ENCODE results near the gene MAGI2. TPM values are rescaled to one million over a fixed set of nuclear protein-coding genes. Genes with fewer than 3 reads are reported as not detected.
"Not testable (repeated sequence)": the region's sequence is repeated elsewhere in the genome, so short reads cannot be mapped to it uniquely, and the experiment has no call there.

Gene MAGI2
- total RNA-seq, 1 donor from 2014 or later, result 6.9 TPM

DNA sequence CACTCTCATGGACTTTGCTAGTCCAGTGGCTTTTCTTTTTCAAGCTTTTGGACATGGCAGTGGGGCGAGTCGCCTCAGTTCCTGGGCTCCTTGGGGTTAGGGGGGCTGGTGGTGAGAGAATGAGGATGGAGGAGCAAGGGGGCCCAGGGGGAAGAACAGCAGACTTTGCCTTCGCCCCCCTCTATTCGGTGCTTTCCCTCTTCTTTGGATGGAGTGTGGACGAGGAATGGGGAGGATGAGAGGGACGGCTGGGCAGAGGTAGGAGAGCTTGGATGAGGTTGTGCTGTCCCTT, 255 bp downstream of the MAGI2 start:
- H3K9me3 ChIP-seq, result no peaks in the 10 kb centered on the region
- H3K27ac ChIP-seq, result peak overlapping the region; percentile 96
- intact Hi-C loops (cut with DNase I), result no loop called here
- H3K4me3 ChIP-seq, result peak overlapping the region; percentile 63 to 92
- no peaks in the 10 kb centered on the region for H3K36me3 ChIP-seq
- no peak for DNase-seq (ENCODE audit: extremely low spot score in 2 of 2)
- no peaks in the 10 kb centered on the region for H3K27me3 ChIP-seq
- H3K4me1 ChIP-seq, result peaks cover 36% of the 10 kb centered on the region
- TF ChIP-seq POLR2AphosphoS5 (IDR thresholded peaks at IDR 0.05; ENCODE audit: insufficient read depth in 1 of 2, low read depth in 1 of 2) (no peak), POLR2A (IDR thresholded peaks at IDR 0.05) (no peak)
- TF ChIP-seq, protein P1, sequence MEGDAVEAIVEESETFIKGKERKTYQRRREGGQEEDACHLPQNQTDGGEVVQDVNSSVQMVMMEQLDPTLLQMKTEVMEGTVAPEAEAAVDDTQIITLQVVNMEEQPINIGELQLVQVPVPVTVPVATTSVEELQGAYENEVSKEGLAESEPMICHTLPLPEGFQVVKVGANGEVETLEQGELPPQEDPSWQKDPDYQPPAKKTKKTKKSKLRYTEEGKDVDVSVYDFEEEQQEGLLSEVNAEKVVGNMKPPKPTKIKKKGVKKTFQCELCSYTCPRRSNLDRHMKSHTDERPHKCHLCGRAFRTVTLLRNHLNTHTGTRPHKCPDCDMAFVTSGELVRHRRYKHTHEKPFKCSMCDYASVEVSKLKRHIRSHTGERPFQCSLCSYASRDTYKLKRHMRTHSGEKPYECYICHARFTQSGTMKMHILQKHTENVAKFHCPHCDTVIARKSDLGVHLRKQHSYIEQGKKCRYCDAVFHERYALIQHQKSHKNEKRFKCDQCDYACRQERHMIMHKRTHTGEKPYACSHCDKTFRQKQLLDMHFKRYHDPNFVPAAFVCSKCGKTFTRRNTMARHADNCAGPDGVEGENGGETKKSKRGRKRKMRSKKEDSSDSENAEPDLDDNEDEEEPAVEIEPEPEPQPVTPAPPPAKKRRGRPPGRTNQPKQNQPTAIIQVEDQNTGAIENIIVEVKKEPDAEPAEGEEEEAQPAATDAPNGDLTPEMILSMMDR (IDR thresholded peaks at IDR 0.05), result no peak

DNA sequence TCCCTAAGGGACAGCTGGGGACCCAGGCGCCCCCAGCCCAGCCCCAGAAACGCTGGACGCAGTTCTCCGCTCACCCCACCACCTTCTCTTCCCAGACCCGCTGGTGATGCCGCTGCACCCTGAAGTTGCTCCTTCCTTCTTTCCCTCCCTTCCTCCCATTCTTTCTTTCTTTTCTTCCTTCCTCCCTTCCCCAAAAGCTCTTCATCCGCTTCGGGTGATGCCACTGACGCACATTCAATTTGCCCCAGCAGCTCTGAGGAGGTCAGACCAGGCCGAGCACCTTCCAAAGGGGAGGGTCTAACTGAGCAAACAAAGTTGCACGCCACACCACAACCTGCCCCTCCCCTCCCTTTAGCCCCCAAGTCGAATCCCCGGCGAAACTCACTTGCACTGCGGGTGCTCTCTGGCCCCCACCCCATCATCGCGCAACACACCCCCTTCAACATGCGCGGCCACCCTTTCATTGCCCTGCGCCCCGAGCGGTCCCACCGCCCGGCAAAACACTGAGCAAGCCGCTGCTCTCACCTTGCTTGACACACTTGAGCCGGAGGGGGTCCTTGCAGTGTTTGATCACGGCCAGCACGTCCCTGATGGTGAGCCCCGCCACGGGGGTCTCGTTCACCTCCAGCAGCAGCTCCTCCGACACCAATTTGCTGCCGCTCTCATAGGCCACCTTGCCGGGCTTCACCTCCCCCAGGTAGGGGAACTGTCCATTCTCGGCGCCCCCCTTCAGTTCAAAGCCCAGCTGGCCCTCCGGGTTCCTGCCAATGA, 787 bp downstream of the MAGI2 start:
- Histone ChIP-seq H3K27me3 (no peaks in the 10 kb centered on the region), H3K27ac (peak overlapping the region; percentile 96), H3K9me3 (no peaks in the 10 kb centered on the region), H3K4me1 (peaks cover 36% of the 10 kb centered on the region), H3K36me3 (no peaks in the 10 kb centered on the region), H3K4me3 (peak overlapping the region; percentile 63 to 92)
- TF ChIP-seq POLR2A (IDR thresholded peaks at IDR 0.05), result no peak
- TF ChIP-seq POLR2AphosphoS5 (IDR thresholded peaks at IDR 0.05; ENCODE audit: insufficient read depth in 1 of 2, low read depth in 1 of 2), result peak in 1 of 2 donors; percentile 81
- intact Hi-C loops (cut with DNase I), result no loop called here
- DNase-seq (ENCODE audit: extremely low spot score in 2 of 2), result peak in 1 of 2 donors; percentile 83

DNA sequence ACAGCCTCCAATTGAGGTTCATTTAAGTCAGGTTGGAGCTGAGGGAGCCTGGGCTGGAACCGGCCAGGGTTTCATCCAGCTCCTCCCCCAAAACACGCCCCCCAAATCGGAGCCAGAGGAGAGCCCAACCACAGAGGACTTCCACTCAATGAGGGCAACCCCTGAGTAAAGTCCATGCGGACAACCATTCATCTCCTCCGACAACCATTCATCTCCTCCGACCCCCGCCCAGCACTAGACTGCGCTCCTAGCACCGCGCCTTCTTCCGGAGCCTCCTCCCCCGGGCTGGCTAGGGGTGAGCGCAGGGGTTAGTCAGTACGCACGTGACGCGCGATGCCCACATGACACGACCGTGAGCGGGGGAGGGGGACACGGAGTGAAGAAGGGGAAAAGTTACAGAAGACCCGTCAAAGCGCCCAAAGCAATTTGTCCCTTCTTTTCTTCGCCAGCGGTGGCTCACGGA, 1.4 kb downstream of the MAGI2 start:
- peak overlapping the region; percentile 63 to 92 for H3K4me3 ChIP-seq
- H3K4me1 ChIP-seq, result peaks cover 32% of the 10 kb centered on the region
- DNase-seq (ENCODE audit: extremely low spot score in 2 of 2), result peak in 1 of 2 donors; percentile 93
- TF ChIP-seq, protein P1 (IDR thresholded peaks at IDR 0.05), result no peak
- TF ChIP-seq POLR2AphosphoS5 (IDR thresholded peaks at IDR 0.05; ENCODE audit: insufficient read depth in 1 of 2, low read depth in 1 of 2), result peak; percentile 58 to 96
- peak in 1 of 2 donors; percentile 75 for TF ChIP-seq POLR2A (IDR thresholded peaks at IDR 0.05)
- H3K9me3 ChIP-seq, result no peaks in the 10 kb centered on the region
- peak overlapping the region; percentile 96 for H3K27ac ChIP-seq
- H3K36me3 ChIP-seq, result no peaks in the 10 kb centered on the region
- intact Hi-C loops (cut with DNase I), result no loop called here
- no peaks in the 10 kb centered on the region for H3K27me3 ChIP-seq

DNA sequence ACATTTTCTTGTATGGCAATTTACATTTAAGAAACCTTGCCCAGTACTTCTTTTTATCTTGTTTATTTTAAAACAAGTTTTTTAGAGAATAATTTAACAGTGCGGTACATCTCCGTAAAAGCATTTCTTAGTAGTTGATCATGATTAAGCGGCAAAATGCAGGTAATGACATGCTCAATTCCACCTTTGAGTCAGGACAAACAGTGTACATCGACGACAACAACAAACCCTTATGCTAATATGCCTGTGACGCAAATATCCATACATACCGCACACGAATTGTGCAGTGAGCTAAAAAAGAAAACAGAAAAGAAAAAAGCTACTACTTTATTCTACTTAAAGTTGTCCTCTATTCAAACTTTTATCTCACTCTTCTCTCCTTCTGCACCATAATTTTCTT, 1.9 kb downstream of the MAGI2 start:
- Histone ChIP-seq H3K36me3 (no peaks in the 10 kb centered on the region), H3K27ac (peak overlapping the region; percentile 96), H3K4me3 (peak overlapping the region; percentile 63 to 92), H3K27me3 (no peaks in the 10 kb centered on the region), H3K9me3 (no peaks in the 10 kb centered on the region), H3K4me1 (peaks cover 27% of the 10 kb centered on the region)
- no peak for DNase-seq (ENCODE audit: extremely low spot score in 2 of 2)
- intact Hi-C loops (cut with DNase I), result no loop called here
- TF ChIP-seq POLR2AphosphoS5 (IDR thresholded peaks at IDR 0.05; ENCODE audit: insufficient read depth in 1 of 2, low read depth in 1 of 2) (no peak), POLR2A (IDR thresholded peaks at IDR 0.05) (no peak)
- TF ChIP-seq, protein P1 (IDR thresholded peaks at IDR 0.05), result no peak

DNA sequence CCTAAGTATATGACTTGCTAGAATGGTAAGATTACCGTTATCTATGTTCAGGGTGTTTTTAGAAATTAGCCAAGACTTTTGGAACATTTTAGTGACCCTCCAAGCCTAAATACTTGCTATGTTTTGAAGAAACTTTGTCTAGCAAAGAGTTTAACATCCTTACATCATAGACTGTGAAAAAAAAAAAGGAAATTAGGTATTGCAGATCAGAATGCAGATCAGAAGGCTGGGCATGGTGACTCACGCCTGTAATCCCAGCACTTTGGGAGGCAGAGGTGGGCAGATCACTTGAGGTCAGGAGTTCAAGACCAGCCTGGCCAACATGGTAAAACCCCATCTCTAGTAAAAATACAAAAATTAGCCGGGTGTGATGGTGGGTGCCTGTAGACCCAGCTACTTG, 10.7 kb downstream of the MAGI2 start:
- H3K27ac ChIP-seq; H3K9me3 ChIP-seq; intact Hi-C loops (cut with DNase I); H3K27me3 ChIP-seq; H3K36me3 ChIP-seq; H3K4me1 ChIP-seq; DNase-seq (ENCODE audit: extremely low spot score in 2 of 2); H3K4me3 ChIP-seq: not testable (repeated sequence)

DNA sequence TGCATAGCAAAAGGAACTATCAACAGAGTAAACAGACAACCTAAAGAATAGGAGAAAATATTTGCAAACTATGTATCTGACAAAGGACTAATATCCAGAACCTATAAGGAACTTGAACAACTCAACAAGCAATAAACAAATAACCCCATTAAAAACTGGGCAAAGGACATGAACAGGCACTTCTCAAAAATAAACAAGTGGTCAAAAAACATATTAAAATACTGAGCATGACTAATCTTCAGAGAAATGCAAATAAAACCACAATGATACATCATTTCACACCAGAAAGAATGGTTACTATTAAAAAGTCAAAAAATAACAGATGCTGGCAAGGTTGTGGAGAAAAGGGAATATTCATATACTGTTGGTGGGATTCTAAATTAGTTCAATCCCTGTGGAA, 17.1 kb downstream of the MAGI2 start:
- intact Hi-C loops (cut with DNase I), result no loop called here
- H3K27ac ChIP-seq, result no peak overlapping the region
- H3K4me3 ChIP-seq, result no peak overlapping the region
- DNase-seq (ENCODE audit: extremely low spot score in 2 of 2), result no peak
- H3K36me3 ChIP-seq, result no peaks in the 10 kb centered on the region
- H3K9me3 ChIP-seq, result no peaks in the 10 kb centered on the region
- TF ChIP-seq POLR2A (IDR thresholded peaks at IDR 0.05) (no peak), POLR2AphosphoS5 (IDR thresholded peaks at IDR 0.05; ENCODE audit: insufficient read depth in 1 of 2, low read depth in 1 of 2) (no peak)
- TF ChIP-seq, protein P1 (IDR thresholded peaks at IDR 0.05), result no peak
- H3K4me1 ChIP-seq, result no peaks in the 10 kb centered on the region
- no peaks in the 10 kb centered on the region for H3K27me3 ChIP-seq
